Lung (tissue), 12 donors: ENCODE measurements around the gene TMEM135. TPM values are rescaled to one million over a fixed set of nuclear protein-coding genes. Genes with fewer than 3 reads are reported as not detected.

Experiments used
- ATAC-seq: fragments of 200-7000 bp; cut with Tn5 transposase; one replicate; pipeline ENCODE4 v1.9.1; 2020; ENCODE audit warnings: moderate number of reproducible peaks; ENCODE audit not compliant: insufficient read depth, low FRiP score
- DNase-seq, 3 donors: peaks; one replicate each; pipeline ENCODE4 v3.0.0-alpha.2; 2013 to 2017
- H3K27ac ChIP-seq, 2 donors: one replicate each; pipeline ENCODE4 v1.5.1; 2013; ENCODE audit warnings: mild to moderate bottlenecking in 2 of 2, moderate library complexity in 2 of 2, control low read depth in 1 of 2, inconsistent platforms in 1 of 2, low read depth in 1 of 2, low read length in 1 of 2
- H3K27me3 ChIP-seq, 3 donors: one replicate each; pipeline ENCODE4 v1.5.1; 2013; ENCODE audit warnings: low read length in 2 of 3; ENCODE audit not compliant: control insufficient read depth in 3 of 3, insufficient read depth in 3 of 3
- H3K36me3 ChIP-seq, 4 donors: one replicate each; pipeline ENCODE4 v1.5.1; 2013; ENCODE audit warnings: low read length in 4 of 4, mild to moderate bottlenecking in 1 of 4, moderate library complexity in 1 of 4; ENCODE audit not compliant: control insufficient read depth in 4 of 4, insufficient read depth in 4 of 4
- H3K4me1 ChIP-seq, 5 donors: one replicate each; pipeline ENCODE4 v1.5.1; 2013; ENCODE audit warnings: low read length in 5 of 5, mild to moderate bottlenecking in 2 of 5, moderate library complexity in 1 of 5; ENCODE audit not compliant: control insufficient read depth in 5 of 5, insufficient read depth in 5 of 5
- H3K4me3 ChIP-seq: one replicate; pipeline ENCODE4 v1.5.1; 2013; ENCODE audit warnings: mild to moderate bottlenecking, control low read depth, moderate library complexity
- H3K9ac ChIP-seq, 2 donors: one replicate each; pipeline ENCODE4 v1.5.1; 2013; ENCODE audit warnings: low read length in 2 of 2, control low read depth in 1 of 2; ENCODE audit not compliant: insufficient read depth in 1 of 2
- H3K9me3 ChIP-seq, 4 donors: one replicate each; pipeline ENCODE4 v1.5.1; 2013; ENCODE audit warnings: low read length in 3 of 4, mild to moderate bottlenecking in 1 of 4, moderate library complexity in 1 of 4; ENCODE audit not compliant: control insufficient read depth in 4 of 4, insufficient read depth in 3 of 4
- WGBS, 2 donors: extraction: QIAGEN DNeasy Blood & Tissue Kit; methylation state at CpG; one replicate each; pipeline ENCODE4 v1.1.7; 2013; 5-methylcytosine and 5-hydroxymethylcytosine counted together
- polyA plus RNA-seq, 2 donors: library from polyadenylated mRNA; stranded (reverse); fragments of 200-250 nt; gene quantifications; one replicate each; pipeline ENCODE4 v1.2.1, GENCODE V29; 2013
- total RNA-seq, 2 donors: library from RNA; depleted of rRNA in 1 of 2; stranded (reverse); fragments of >200 nt in 1 of 2; gene quantifications; one replicate each; pipeline ENCODE4 v1.2.1, GENCODE V29; 2014 to 2021
- TF ChIP-seq, protein P1 (sequence below): IDR thresholded peaks from 2 replicates; pipeline ENCODE4 v1.5.1; 2012; ENCODE audit warnings: mild to moderate bottlenecking; ENCODE audit errors: control extremely low read depth, extremely low read depth
- donor health status: control.
- donor health status: control.
- donor health status: Bipolar disorder and iron deficiency.
- donor health status: healthy.
- donor health status: DM: yes; HTN: yes; CAD: no.

TMEM135 gene
- total and polyA plus RNA-seq, 4 donors = 5.9 to 42.0 (median 11.5) TPM

DNA sequence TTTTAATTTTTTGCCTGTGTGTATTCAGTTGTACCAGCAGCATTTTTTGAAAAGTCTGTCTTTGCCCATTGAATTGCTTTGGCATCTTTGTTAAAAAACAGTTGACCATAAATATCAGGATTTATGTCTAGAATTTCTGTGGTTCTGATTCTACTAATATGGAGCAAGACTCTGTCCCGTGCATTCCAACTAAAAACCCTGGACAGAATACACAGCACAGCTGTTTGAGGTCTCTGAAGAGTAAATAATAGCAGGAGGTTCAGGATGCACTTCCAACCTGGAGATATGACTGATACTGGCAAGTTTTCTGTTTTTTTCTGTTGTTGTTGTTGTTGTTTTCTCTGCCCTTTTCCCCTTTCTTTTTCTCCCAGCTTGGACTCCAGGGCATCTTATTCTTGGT, 141.9 kb downstream of the TMEM135 start:
- 94% methylated on average over 1 of the region's 1 CpG for WGBS, 2 donors
- Histone ChIP-seq H3K9me3 (peaks cover 0 to 4% (median 1%) of the 10 kb centered on the region in 4 donors), H3K36me3 (peaks cover 0 to 3% (median 0%) of the 10 kb centered on the region in 4 donors), H3K9ac (no peak overlapping the region), H3K4me3 (no peak overlapping the region), H3K27ac (no peak overlapping the region), H3K4me1 (peaks cover 0 to 9% (median 0%) of the 10 kb centered on the region in 5 donors), H3K27me3 (no peaks in the 10 kb centered on the region)
- ATAC-seq = no peak
- TF ChIP-seq, protein P1, sequence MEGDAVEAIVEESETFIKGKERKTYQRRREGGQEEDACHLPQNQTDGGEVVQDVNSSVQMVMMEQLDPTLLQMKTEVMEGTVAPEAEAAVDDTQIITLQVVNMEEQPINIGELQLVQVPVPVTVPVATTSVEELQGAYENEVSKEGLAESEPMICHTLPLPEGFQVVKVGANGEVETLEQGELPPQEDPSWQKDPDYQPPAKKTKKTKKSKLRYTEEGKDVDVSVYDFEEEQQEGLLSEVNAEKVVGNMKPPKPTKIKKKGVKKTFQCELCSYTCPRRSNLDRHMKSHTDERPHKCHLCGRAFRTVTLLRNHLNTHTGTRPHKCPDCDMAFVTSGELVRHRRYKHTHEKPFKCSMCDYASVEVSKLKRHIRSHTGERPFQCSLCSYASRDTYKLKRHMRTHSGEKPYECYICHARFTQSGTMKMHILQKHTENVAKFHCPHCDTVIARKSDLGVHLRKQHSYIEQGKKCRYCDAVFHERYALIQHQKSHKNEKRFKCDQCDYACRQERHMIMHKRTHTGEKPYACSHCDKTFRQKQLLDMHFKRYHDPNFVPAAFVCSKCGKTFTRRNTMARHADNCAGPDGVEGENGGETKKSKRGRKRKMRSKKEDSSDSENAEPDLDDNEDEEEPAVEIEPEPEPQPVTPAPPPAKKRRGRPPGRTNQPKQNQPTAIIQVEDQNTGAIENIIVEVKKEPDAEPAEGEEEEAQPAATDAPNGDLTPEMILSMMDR = no peak
- DNase-seq = no peak

DNA sequence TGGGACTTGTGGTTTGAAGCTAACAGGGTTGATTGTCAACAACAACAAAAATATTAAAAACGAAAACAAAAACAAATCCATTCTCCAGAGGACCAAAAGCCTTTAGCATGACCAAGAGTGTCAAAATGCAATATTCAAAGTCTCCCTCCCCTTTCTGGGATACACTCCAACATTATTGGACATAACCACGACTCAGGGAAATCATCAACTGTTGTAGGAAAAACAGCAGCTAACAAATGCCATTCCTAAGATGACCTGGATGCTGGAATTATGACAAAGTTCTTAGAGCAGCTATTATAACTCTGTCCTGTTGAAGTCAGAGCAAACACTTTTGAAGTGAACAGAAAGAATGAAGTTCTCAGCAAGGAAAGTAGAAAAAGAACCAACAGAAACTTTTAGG, 143.0 kb downstream of the TMEM135 start:
- no peaks in the 10 kb centered on the region for H3K27me3 ChIP-seq
- H3K9ac ChIP-seq = no peak overlapping the region
- peak in 2 of 3 donors; percentile 45 to 61 for DNase-seq
- H3K4me1 ChIP-seq = peaks cover 0 to 9% (median 0%) of the 10 kb centered on the region in 5 donors
- TF ChIP-seq, protein P1 = no peak
- peaks cover 0 to 4% (median 1%) of the 10 kb centered on the region in 4 donors for H3K9me3 ChIP-seq
- H3K27ac ChIP-seq = no peak overlapping the region
- H3K4me3 ChIP-seq = no peak overlapping the region
- WGBS, 2 donors = 70 to 75% methylated on average over 2 of the region's 2 CpGs
- no peak for ATAC-seq
- peaks cover 0 to 3% (median 0%) of the 10 kb centered on the region in 4 donors for H3K36me3 ChIP-seq

DNA sequence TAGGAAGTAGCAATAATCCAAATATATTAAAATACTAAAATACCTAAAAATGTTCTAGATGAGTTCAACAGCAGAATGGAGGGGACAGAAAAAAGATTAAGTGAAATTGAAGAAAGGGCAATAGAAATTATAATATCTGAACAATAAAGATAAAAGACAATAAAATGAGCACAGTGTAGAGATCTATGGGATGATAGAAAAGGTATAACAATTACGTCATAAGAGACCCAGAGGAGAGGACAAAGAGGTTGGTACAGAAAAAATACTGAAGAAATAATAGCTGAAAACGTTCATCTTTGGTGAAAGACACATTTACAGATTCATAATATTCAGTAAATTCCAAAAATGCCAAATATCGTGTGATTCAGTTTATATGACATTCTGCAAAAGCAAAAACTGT, 143.4 kb downstream of the TMEM135 start:
- Histone ChIP-seq H3K4me3 (no peak overlapping the region), H3K36me3 (peaks cover 0 to 3% (median 0%) of the 10 kb centered on the region in 4 donors), H3K9ac (no peak overlapping the region), H3K27ac (no peak overlapping the region), H3K9me3 (peaks cover 0 to 4% (median 1%) of the 10 kb centered on the region in 4 donors), H3K4me1 (peaks cover 0 to 9% (median 0%) of the 10 kb centered on the region in 5 donors), H3K27me3 (no peaks in the 10 kb centered on the region)
- ATAC-seq (no peak), DNase-seq (no peak)
- 88% methylated on average over 3 of the region's 3 CpGs for WGBS, 2 donors
- TF ChIP-seq, protein P1 = no peak

DNA sequence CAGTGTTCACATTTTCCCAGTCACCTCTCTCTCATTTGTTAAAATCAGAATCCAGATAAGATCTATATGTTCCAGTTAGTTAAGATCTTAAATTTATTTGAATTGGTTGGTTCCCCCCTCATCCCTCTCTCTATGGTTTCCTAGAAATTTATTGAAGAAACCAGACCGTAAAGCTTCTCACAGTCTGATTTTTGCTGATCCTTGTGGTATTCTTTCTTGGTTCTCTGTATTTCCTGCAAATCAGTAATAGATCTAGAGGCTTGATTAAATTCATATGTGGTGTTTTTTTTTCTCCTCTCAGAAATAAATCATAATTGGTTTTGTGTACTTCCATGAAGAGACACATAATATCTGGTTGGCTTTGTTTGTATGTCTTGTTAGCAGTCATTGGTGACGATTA, 147.5 kb downstream of the TMEM135 start:
- no peak overlapping the region for H3K27ac ChIP-seq
- no peak for ATAC-seq
- H3K9me3 ChIP-seq = no peaks in the 10 kb centered on the region
- WGBS, 2 donors = 87 to 94% methylated on average over 2 of the region's 2 CpGs
- peaks cover 0 to 7% (median 0%) of the 10 kb centered on the region in 5 donors for H3K4me1 ChIP-seq
- H3K27me3 ChIP-seq = no peaks in the 10 kb centered on the region
- H3K9ac ChIP-seq = no peak overlapping the region
- no peaks in the 10 kb centered on the region for H3K36me3 ChIP-seq
- TF ChIP-seq, protein P1 = no peak
- no peak overlapping the region for H3K4me3 ChIP-seq
- no peak for DNase-seq
